ENCODE measurements around the gene RPL29. TPM values are rescaled to one million over a fixed set of nuclear protein-coding genes. Genes with fewer than 3 reads are reported as not detected.

Gene RPL29
- total RNA-seq, 4 donors from 2014 or later = 1,723 to 2,189 (median 1,972) TPM

GRCh38 chr3:52005571-52005986, 9.9 kb upstream of the RPL29 start:
- no peak for TF ChIP-seq CTCF (IDR thresholded peaks at IDR 0.05)
- ATAC-seq (ENCODE audit: low FRiP score) (peak; percentile 76), DNase-seq (ENCODE audit: low spot score) (no peak)

GRCh38 chr3:52004906-52005395, 9.3 kb upstream of the RPL29 start:
- DNase-seq (ENCODE audit: low spot score) (no peak), ATAC-seq (ENCODE audit: low FRiP score) (no peak)
- TF ChIP-seq CTCF (IDR thresholded peaks at IDR 0.05) = no peak

- no peak for TF ChIP-seq CTCF (IDR thresholded peaks at IDR 0.05)
- DNase-seq (ENCODE audit: low spot score) (no peak), ATAC-seq (ENCODE audit: low FRiP score) (no peak)
These were observed 8.6 kb upstream of the RPL29 start for GRCh38 chr3:52004163-52004787.

GRCh38 chr3:52002748-52003147, 7.1 kb upstream of the RPL29 start:
- DNase-seq (ENCODE audit: low spot score) (no peak), ATAC-seq (ENCODE audit: low FRiP score) (no peak)
- TF ChIP-seq CTCF (IDR thresholded peaks at IDR 0.05) = no peak

- ATAC-seq (ENCODE audit: low FRiP score) (peak; percentile 74), DNase-seq (ENCODE audit: low spot score) (peak; percentile 60)
- TF ChIP-seq CTCF (IDR thresholded peaks at IDR 0.05) = peak in 2 of 3 donors; percentile 63 to 86
These were observed 5.8 kb upstream of the RPL29 start for GRCh38 chr3:52001443-52001974.

- ATAC-seq (ENCODE audit: low FRiP score) (no peak), DNase-seq (ENCODE audit: low spot score) (no peak)
- no peak for TF ChIP-seq CTCF (IDR thresholded peaks at IDR 0.05)
These were observed 4.2 kb upstream of the RPL29 start for GRCh38 chr3:51999846-52000245.

GRCh38 chr3:51998774-51999173, 3.1 kb upstream of the RPL29 start:
- ATAC-seq (ENCODE audit: low FRiP score) = no peak
- DNase-seq (ENCODE audit: low spot score) = no peak
- no peak for TF ChIP-seq CTCF (IDR thresholded peaks at IDR 0.05)
